Suprapubic skin (tissue), 4 donors: ENCODE measurements around the gene GALM. TPM values are rescaled to one million over a fixed set of nuclear protein-coding genes. Genes with fewer than 3 reads are reported as not detected.

Experiments
- DNase-seq, 2 donors: peaks; one replicate each; pipeline ENCODE4 v3.0.0-alpha.2; 2019; ENCODE audit warnings: low spot score in 2 of 2
- H3K27ac ChIP-seq: fragments of 200-600 bp; sonication (generic); one replicate; pipeline ENCODE4 v1.5.1; 2019
- H3K27me3 ChIP-seq: fragments of 200-600 bp; sonication (generic); one replicate; pipeline ENCODE4 v1.5.1; 2019
- H3K36me3 ChIP-seq: fragments of 200-600 bp; sonication (generic); one replicate; pipeline ENCODE4 v1.5.1; 2019
- H3K4me1 ChIP-seq: fragments of 200-600 bp; sonication (generic); one replicate; pipeline ENCODE4 v1.5.1; 2019
- H3K4me3 ChIP-seq: fragments of 200-600 bp; sonication (generic); one replicate; pipeline ENCODE4 v1.5.1; 2019; ENCODE audit warnings: mild to moderate bottlenecking
- H3K9me3 ChIP-seq: fragments of 200-600 bp; sonication (generic); one replicate; pipeline ENCODE4 v1.5.1; 2019
- EP300 ChIP-seq: sonication (generic); formaldehyde crosslinking; IDR thresholded peaks from one replicate; pipeline ENCODE4 v1.6.1; 2017; ENCODE audit warnings: antibody characterized with exemption
- POLR2A ChIP-seq, 2 donors: fragments of 450-650 bp; IDR thresholded peaks; one replicate each; pipeline ENCODE4 v1.6.1; 2017; ENCODE audit warnings: antibody characterized with exemption in 2 of 2, mild to moderate bottlenecking in 2 of 2, moderate library complexity in 2 of 2
- POLR2AphosphoS5 ChIP-seq, 3 donors: sonication (generic); formaldehyde crosslinking; IDR thresholded peaks; one replicate each; pipeline ENCODE4 v1.6.1; 2017; ENCODE audit warnings: antibody characterized with exemption in 3 of 3
- WGBS: methylation state at CpG from one replicate; pipeline ENCODE4 v1.1.5; 2018; 5-methylcytosine and 5-hydroxymethylcytosine counted together
- total RNA-seq, 4 donors: library from RNA; depleted of rRNA; stranded (reverse); fragments of >200 nt; gene quantifications; one replicate each; pipeline ENCODE4 v1.1.0, GENCODE V29; 2016
- TF ChIP-seq, protein P1 (sequence below), 2 donors: fragments of 200-600 bp in 1 of 2; fragments of 450-650 bp in 1 of 2; sonication (generic) in 1 of 2; IDR thresholded peaks; one replicate each; pipeline ENCODE4 v1.5.1; 2016 to 2019; ENCODE audit warnings: antibody characterized with exemption in 2 of 2, mild to moderate bottlenecking in 1 of 2, moderate library complexity in 1 of 2

GALM gene
- total RNA-seq, 4 donors from 2014 or later = 3.7 to 16.4 (median 7.1) TPM

DNA sequence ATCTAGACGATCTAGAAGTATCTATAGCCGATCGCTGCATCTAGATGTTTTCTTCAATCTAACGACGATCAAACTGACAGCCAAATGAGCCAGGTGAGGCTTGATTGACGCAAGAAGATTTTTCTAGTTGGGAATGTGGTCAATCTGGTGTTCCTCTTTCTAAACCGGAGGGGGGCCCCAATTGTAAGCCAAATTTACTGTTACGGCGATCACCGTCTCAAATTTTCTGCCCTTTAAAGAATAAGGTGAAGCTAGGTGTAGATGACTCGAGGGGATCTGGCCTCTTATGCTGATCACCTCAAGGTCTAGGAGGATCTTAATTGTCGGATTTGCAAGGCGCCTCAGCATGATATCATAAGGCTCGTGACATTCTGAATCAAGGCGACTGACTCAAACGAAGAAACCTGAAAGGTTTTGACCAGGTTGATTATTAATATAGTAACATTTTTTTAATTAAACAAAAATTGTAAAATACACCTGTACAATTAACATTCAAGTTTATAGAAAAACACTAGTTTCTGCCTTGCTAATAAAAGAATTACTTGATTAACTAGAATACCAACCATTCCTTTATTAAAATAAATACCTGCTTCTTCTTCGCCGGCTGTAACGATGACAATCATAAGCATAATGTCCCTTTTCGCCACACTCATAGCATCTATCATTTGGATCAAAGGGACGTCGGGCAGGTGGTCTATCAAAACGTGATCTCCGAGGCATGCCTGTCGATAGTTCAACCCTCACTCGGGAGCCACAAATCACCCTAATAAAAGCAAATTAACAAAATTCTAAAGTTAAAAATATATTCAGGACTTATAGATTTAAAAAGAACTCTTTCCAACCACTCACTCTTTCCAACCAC, 83.3 kb downstream of the GALM start:
- Histone ChIP-seq H3K9me3 (no peaks in the 10 kb centered on the region), H3K4me3 (peak overlapping the region; percentile 93), H3K27me3 (no peaks in the 10 kb centered on the region), H3K36me3 (peaks cover 51% of the 10 kb centered on the region), H3K27ac (no peak overlapping the region), H3K4me1 (peaks cover 44% of the 10 kb centered on the region)
- WGBS = 58% methylated on average over 26 of the region's 26 CpGs
- no peak for DNase-seq
- TF ChIP-seq POLR2AphosphoS5 (IDR thresholded peaks at IDR 0.05) = no peak
- TF ChIP-seq, protein P1, sequence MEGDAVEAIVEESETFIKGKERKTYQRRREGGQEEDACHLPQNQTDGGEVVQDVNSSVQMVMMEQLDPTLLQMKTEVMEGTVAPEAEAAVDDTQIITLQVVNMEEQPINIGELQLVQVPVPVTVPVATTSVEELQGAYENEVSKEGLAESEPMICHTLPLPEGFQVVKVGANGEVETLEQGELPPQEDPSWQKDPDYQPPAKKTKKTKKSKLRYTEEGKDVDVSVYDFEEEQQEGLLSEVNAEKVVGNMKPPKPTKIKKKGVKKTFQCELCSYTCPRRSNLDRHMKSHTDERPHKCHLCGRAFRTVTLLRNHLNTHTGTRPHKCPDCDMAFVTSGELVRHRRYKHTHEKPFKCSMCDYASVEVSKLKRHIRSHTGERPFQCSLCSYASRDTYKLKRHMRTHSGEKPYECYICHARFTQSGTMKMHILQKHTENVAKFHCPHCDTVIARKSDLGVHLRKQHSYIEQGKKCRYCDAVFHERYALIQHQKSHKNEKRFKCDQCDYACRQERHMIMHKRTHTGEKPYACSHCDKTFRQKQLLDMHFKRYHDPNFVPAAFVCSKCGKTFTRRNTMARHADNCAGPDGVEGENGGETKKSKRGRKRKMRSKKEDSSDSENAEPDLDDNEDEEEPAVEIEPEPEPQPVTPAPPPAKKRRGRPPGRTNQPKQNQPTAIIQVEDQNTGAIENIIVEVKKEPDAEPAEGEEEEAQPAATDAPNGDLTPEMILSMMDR (IDR thresholded peaks at IDR 0.05) = no peak
- no peak for TF ChIP-seq EP300
- TF ChIP-seq POLR2A (IDR thresholded peaks at IDR 0.05) = no peak

DNA sequence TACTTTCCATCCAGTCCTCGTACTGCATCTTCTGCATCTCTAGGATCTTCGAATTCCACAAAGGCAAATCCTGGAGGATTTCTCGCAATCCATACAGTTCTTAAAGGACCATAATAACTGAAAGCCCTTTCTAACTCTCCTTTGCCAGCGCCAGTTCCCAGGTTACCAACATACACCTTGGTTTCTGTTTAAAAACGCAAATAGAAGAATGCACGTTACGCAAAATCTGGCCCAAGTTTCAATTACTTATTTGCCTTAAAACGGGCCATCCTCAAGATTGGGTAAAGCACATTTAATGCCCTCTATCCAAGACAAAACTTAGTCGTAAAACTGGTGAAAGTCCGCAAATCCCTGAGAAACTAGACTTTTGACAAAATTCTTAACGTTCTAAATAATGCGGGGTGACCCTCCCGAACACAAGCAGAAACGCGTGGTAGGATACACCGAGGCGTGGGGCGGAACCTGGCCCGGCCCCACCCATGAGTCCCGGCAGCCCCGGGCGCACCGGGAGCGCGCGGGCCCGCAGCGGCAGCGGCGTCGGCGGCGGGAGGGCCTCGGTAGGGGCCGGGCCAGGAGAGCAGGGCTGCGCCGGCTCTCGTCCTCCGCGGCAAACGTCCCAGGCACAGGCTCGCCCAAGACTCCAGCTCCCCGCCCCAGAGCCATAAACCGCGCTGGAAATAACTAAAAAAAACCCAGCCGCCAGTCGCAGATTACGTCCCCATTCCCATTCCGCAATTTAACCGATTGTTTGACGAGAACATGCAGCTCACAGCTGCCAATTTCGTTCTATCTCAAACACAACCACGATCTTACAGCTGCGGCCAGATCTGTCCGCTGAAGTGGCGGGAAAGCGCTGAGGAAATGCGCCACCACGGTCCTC, 84.3 kb downstream of the GALM start:
- no peaks in the 10 kb centered on the region for H3K27me3 ChIP-seq
- peak in 1 of 2 donors; percentile 71 for DNase-seq
- H3K36me3 ChIP-seq = peaks cover 40% of the 10 kb centered on the region
- H3K4me1 ChIP-seq = peaks cover 47% of the 10 kb centered on the region
- H3K27ac ChIP-seq = peak overlapping the region; percentile 100
- TF ChIP-seq EP300 = peak; percentile 35
- TF ChIP-seq, protein P1 (IDR thresholded peaks at IDR 0.05) = no peak
- TF ChIP-seq POLR2A (IDR thresholded peaks at IDR 0.05) = peak; percentile 26 to 83
- no peak for TF ChIP-seq POLR2AphosphoS5 (IDR thresholded peaks at IDR 0.05)
- under 1% methylated on average over 47 of the region's 59 CpGs for WGBS
- no peaks in the 10 kb centered on the region for H3K9me3 ChIP-seq
- peak overlapping the region; percentile 93 for H3K4me3 ChIP-seq

DNA sequence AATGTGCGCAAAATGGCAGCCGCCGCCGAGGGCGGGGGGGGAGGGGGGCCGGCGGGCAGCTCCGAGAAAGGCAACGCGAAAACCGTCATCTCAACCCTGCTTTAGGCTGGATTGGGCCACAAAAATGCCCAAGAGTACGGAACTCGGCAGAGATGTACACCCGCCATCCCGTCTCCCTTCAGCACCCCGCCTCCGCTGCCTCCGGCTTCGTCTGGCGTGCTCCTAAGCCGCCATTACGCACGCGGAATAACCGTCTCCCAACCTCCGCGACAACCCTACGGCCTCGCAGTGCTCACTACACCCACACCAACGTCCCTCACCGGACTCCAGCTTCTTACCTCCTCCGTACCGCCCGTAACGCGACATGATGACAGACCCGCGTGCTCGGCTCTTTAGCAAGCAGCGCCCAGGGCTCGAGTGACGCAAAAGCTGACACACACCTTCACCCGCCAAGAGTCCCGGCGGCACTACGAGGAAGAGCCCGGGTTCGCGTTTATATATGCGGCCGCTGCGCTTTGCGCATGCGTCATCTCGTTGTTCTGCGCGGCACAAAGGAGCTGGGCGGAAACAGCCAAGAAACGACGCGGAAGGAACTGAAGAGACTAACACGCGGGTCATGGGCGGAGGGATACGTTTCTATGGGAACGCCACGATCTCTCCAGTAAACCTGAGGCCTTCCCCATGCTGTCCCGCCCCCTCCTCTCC, 85.1 kb downstream of the GALM start, which contains the start of gene SRSF7:
Gene SRSF7, minus strand, starts transcription at position 471 of the 705 bp plus-strand sequence. Its CDS starts 105 bp downstream, at position 366.
- Histone ChIP-seq H3K9me3 (no peaks in the 10 kb centered on the region), H3K36me3 (peaks cover 32% of the 10 kb centered on the region), H3K27me3 (no peaks in the 10 kb centered on the region), H3K4me3 (peak within 1 kb of the TSS; percentile 93), H3K4me1 (peaks cover 45% of the 10 kb centered on the region), H3K27ac (peak within 1 kb of the TSS; percentile 100)
- WGBS = under 1% methylated on average over 57 of the region's 68 CpGs
- peak; percentile 99 for DNase-seq
- TF ChIP-seq POLR2AphosphoS5 (IDR thresholded peaks at IDR 0.05) (peak; percentile 100), EP300 (no peak), POLR2A (IDR thresholded peaks at IDR 0.05) (peak; percentile 100)
- TF ChIP-seq, protein P1 (IDR thresholded peaks at IDR 0.05) = no peak

DNA sequence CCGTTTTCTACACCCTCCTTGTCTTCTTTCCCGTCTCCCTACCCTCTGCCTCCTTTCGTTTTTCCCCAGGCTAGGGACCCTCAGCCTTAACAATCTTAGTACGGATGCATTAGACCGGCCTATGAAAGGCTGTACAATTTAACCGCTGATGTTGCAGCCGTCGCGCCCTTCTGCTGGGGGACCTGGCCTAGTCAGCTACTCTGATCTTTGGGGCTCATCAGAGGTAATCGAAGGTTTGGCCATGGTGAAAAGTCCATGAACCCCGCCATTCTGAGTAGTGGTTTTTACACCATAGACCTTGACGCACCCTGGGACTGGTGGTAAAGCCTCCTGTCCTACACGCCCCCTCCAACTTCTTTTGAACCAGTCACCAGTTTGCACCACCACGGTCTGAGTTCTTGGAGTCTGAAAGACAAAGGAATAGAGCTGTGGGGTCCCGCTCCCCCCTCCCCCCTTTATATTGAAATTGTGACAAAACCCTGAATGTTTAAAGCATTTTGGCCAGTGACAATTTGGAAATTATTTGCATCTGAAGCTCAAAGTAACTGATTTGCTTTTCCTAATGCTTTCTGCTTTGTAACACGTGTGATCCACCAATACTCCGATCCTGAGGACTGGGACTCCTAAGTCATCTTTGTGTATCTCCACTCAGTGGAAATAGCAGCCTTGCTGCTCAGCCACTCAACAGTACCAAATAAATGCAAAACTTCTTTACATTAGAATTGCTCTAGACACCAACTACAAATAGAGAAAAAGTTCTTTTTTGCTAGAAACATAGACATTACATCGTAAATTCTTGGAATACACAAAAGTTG, 85.9 kb downstream of the GALM start:
- Histone ChIP-seq H3K4me1 (peaks cover 43% of the 10 kb centered on the region), H3K9me3 (no peaks in the 10 kb centered on the region), H3K27ac (peak overlapping the region; percentile 100), H3K4me3 (peak overlapping the region; percentile 93), H3K27me3 (no peaks in the 10 kb centered on the region), H3K36me3 (peaks cover 24% of the 10 kb centered on the region)
- TF ChIP-seq POLR2A (IDR thresholded peaks at IDR 0.05) (no peak), EP300 (no peak)
- TF ChIP-seq, protein P1 (IDR thresholded peaks at IDR 0.05) = peak in 1 of 2 donors; percentile 19
- WGBS = 31% methylated on average over 18 of the region's 18 CpGs
- DNase-seq = no peak
